H1 (cell line): ENCODE results near the gene PSMC3IP. TPM values are rescaled to one million over a fixed set of nuclear protein-coding genes. Genes with fewer than 3 reads are reported as not detected.

Experiments used
- CTCF ChIA-PET: fragments of 300-600 bp; sonication (Branson Sonifier 250); formaldehyde crosslinking; loops from one replicate; lab custom pipeline; 2021; ENCODE audit not compliant: partially characterized antibody; lab: Charles Lee
- POLR2A ChIA-PET: fragments of 300-600 bp; sonication (Branson Sonifier 250); formaldehyde crosslinking; loops from one replicate; lab custom pipeline; 2021; ENCODE audit warnings: inconsistent platforms; ENCODE audit not compliant: partially characterized antibody; lab: Charles Lee
- DNase-seq, 2 experiments: peaks; one replicate each; pipeline versions ENCODE4 v3.0.0 to v3.0.0-alpha.2; 2010 to 2022; ENCODE audit warnings: low spot score in 2 of 2, low read depth in 1 of 2, mixed read lengths in 1 of 2
- FAIRE-seq: peaks from 2 replicates; lab custom pipeline; 2011; peaks lifted over from hg19 to GRCh38; lab: Jason Lieb, UNC
- H2AFZ ChIP-seq: 2 replicates; pipeline ENCODE4 v1.8.1; 2012; ENCODE audit warnings: low read length, inconsistent platforms
- H2AK5ac ChIP-seq: 2 replicates; pipeline ENCODE4 v1.6.1; 2013; ENCODE audit warnings: low read depth, low read length
- H2BK120ac ChIP-seq: replicated peaks from 2 replicates; pipeline ENCODE3; 2013; ENCODE audit warnings: low read depth, low read length, inconsistent platforms
- H2BK12ac ChIP-seq: 2 replicates; pipeline ENCODE4 v1.6.1; 2013; ENCODE audit warnings: low read depth, low read length
- H2BK15ac ChIP-seq: 2 replicates; pipeline ENCODE4 v1.6.1; 2013; ENCODE audit warnings: low read length
- H2BK20ac ChIP-seq: 2 replicates; pipeline ENCODE4 v1.6.1; 2013; ENCODE audit warnings: low read length
- H2BK5ac ChIP-seq: 2 replicates; pipeline ENCODE4 v1.6.1; 2013; ENCODE audit warnings: low read depth, low read length
- H3K14ac ChIP-seq: 2 replicates; pipeline ENCODE4 v1.6.1; 2013; ENCODE audit warnings: inconsistent platforms; ENCODE audit not compliant: insufficient read length
- H3K18ac ChIP-seq: 2 replicates; pipeline ENCODE4 v1.6.1; 2013; ENCODE audit warnings: low read length; ENCODE audit errors: extremely low read depth
- H3K23ac ChIP-seq: 2 replicates; pipeline ENCODE4 v1.6.1; 2013; ENCODE audit warnings: inconsistent platforms; ENCODE audit not compliant: insufficient read length
- H3K23me2 ChIP-seq: 2 replicates; pipeline ENCODE4 v1.6.1; 2013; ENCODE audit warnings: low read depth, low read length
- H3K27ac ChIP-seq: 2 replicates; pipeline ENCODE4 v1.6.1; 2011; ENCODE audit warnings: low read depth, low read length, inconsistent platforms
- H3K27me3 ChIP-seq, 4 experiments: replicated peaks in 1 of 4; 1 replicate in 1 of 4; 2 replicates in 3 of 4; pipeline versions ENCODE4 v1.6.1 to v1.8.1; 2011 to 2013; ENCODE audit warnings: low read length in 3 of 4, mild to moderate bottlenecking in 3 of 4, inconsistent platforms in 2 of 4, mixed read lengths in 2 of 4, moderate library complexity in 1 of 4; ENCODE audit not compliant: control insufficient read depth in 3 of 4, insufficient read depth in 3 of 4; ENCODE audit errors: extremely low read depth in 1 of 4
- H3K36me3 ChIP-seq, 4 experiments: 2 replicates each; pipeline versions ENCODE4 v1.6.1 to v1.8.1; 2011 to 2013; ENCODE audit warnings: mild to moderate bottlenecking in 4 of 4, low read length in 3 of 4, moderate library complexity in 2 of 4, control low read depth in 1 of 4, inconsistent platforms in 1 of 4; ENCODE audit not compliant: insufficient read depth in 4 of 4, control insufficient read depth in 2 of 4
- H3K4ac ChIP-seq: replicated peaks from 2 replicates; pipeline ENCODE3; 2013; ENCODE audit warnings: low read length, low read depth, mixed read lengths, inconsistent platforms; ENCODE audit not compliant: insufficient read length
- H3K4me1 ChIP-seq, 4 experiments: replicated peaks in 1 of 4; 1 replicate in 1 of 4; 2 replicates in 3 of 4; pipeline versions ENCODE4 v1.6.1 to v1.8.1; 2011 to 2013; ENCODE audit warnings: low read length in 3 of 4, inconsistent platforms in 2 of 4, mixed read lengths in 1 of 4; ENCODE audit not compliant: insufficient read depth in 4 of 4, control insufficient read depth in 3 of 4
- H3K4me2 ChIP-seq, 2 experiments: 2 replicates each; pipeline versions ENCODE4 v1.6.1 to v1.8.1; 2011 to 2013; ENCODE audit warnings: low read depth in 2 of 2, low read length in 2 of 2, control low read depth in 1 of 2, inconsistent platforms in 1 of 2, mild to moderate bottlenecking in 1 of 2; ENCODE audit not compliant: insufficient read depth in 1 of 2
- H3K4me3 ChIP-seq, 4 experiments: fragments of 200-600, 300-600 bp in 1 of 4; sonication (generic), shearing (Covaris generic), sonication (Bioruptor Twin) in 1 of 4; 2 replicates each; pipeline versions ENCODE4 v1.5.1 to v1.8.1; 2011 to 2016; ENCODE audit warnings: low read length in 4 of 4, low read depth in 3 of 4, control low read depth in 2 of 4, inconsistent platforms in 2 of 4, mild to moderate bottlenecking in 2 of 4, mixed read lengths in 1 of 4, moderate library complexity in 1 of 4; ENCODE audit not compliant: insufficient read depth in 2 of 4; ENCODE audit errors: extremely low read depth in 1 of 4
- H3K56ac ChIP-seq: replicated peaks from 2 replicates; pipeline ENCODE3; 2013; ENCODE audit warnings: low read depth, mild to moderate bottlenecking, mixed read lengths, low read length, inconsistent platforms; ENCODE audit not compliant: insufficient read length
- H3K79me1 ChIP-seq: 2 replicates; pipeline ENCODE4 v1.6.1; 2013; ENCODE audit warnings: low read depth, low read length, control low read depth
- H3K79me2 ChIP-seq, 2 experiments: 2 replicates each; pipeline versions ENCODE4 v1.6.1 to v1.8.1; 2012 to 2013; ENCODE audit warnings: low read length in 2 of 2, mild to moderate bottlenecking in 2 of 2, inconsistent platforms in 1 of 2; ENCODE audit not compliant: insufficient read depth in 2 of 2, control insufficient read depth in 1 of 2
- H3K9ac ChIP-seq, 4 experiments: replicated peaks in 1 of 4; 1 replicate in 1 of 4; 2 replicates in 3 of 4; pipeline versions ENCODE4 v1.6.1 to v1.8.1; 2011 to 2013; ENCODE audit warnings: low read depth in 3 of 4, low read length in 3 of 4, control low read depth in 2 of 4, mild to moderate bottlenecking in 2 of 4, moderate library complexity in 2 of 4, inconsistent platforms in 1 of 4; ENCODE audit errors: extremely low read depth in 1 of 4
- H3K9me3 ChIP-seq, 2 experiments: 2 replicates each; pipeline versions ENCODE4 v1.6.1 to v1.8.1; 2012 to 2013; ENCODE audit warnings: mild to moderate bottlenecking in 2 of 2, moderate library complexity in 2 of 2, control low read depth in 1 of 2, inconsistent platforms in 1 of 2, low read depth in 1 of 2, low read length in 1 of 2, mixed read lengths in 1 of 2; ENCODE audit not compliant: insufficient read depth in 2 of 2
- H4K20me1 ChIP-seq, 2 experiments: replicated peaks in 1 of 2; 2 replicates each; pipeline versions ENCODE3 to v1.8.1; 2011 to 2013; ENCODE audit warnings: inconsistent platforms in 2 of 2, low read length in 2 of 2, mild to moderate bottlenecking in 1 of 2; ENCODE audit not compliant: insufficient read depth in 2 of 2, control insufficient read depth in 1 of 2
- H4K5ac ChIP-seq: 2 replicates; pipeline ENCODE4 v1.6.1; 2013; ENCODE audit warnings: low read length, low read depth, mixed read lengths, inconsistent platforms; ENCODE audit not compliant: insufficient read length
- H4K8ac ChIP-seq: 2 replicates; pipeline ENCODE4 v1.8.0; 2013; ENCODE audit warnings: mild to moderate bottlenecking, moderate library complexity, low read length, inconsistent platforms; ENCODE audit not compliant: insufficient read depth; ENCODE audit errors: extremely low read depth
- H4K91ac ChIP-seq: replicated peaks from 2 replicates; pipeline ENCODE3; 2013; ENCODE audit warnings: low read length, mixed read lengths, inconsistent platforms; ENCODE audit not compliant: insufficient read length
- ASH2L ChIP-seq: fragments of 200-600, 300-600 bp; sonication (generic); IDR thresholded peaks from one replicate; pipeline ENCODE4 v1.7.1; 2017; ENCODE audit warnings: low read length
- FOSL1 ChIP-seq: IDR thresholded peaks from 2 replicates; pipeline ENCODE4 v1.6.1; 2011; ENCODE audit warnings: mild to moderate bottlenecking, low read depth, low read length, moderate library complexity; ENCODE audit not compliant: insufficient read depth
- GTF2F1 ChIP-seq: IDR thresholded peaks from 2 replicates; pipeline ENCODE4 v1.6.1; 2012; ENCODE audit warnings: low read depth, low read length, improper control_type of control experiment, borderline replicate concordance
- NRF1 ChIP-seq: IDR thresholded peaks from 2 replicates; pipeline ENCODE4 v1.6.1; 2011; ENCODE audit warnings: mild to moderate bottlenecking, low read depth, low read length, improper control_type of control experiment
- PHF8 ChIP-seq: fragments of 200-600 bp; sonication (generic); conservative IDR thresholded peaks from 2 replicates; pipeline ENCODE4 v1.7.1; 2012; ENCODE audit warnings: low read depth, mild to moderate bottlenecking, inconsistent platforms, low read length, moderate library complexity
- RBBP5 ChIP-seq: IDR thresholded peaks from 2 replicates; pipeline ENCODE4 v1.7.1; 2012; ENCODE audit warnings: low read depth, mild to moderate bottlenecking, inconsistent platforms, low read length, moderate library complexity, borderline replicate concordance
- RFX5 ChIP-seq: IDR thresholded peaks from 2 replicates; pipeline ENCODE4 v1.6.1; 2011; ENCODE audit warnings: low read depth, low read length, improper control_type of control experiment, borderline replicate concordance
- SP4 ChIP-seq: IDR thresholded peaks from 2 replicates; pipeline ENCODE4 v1.6.1; 2012; ENCODE audit warnings: low read length, inconsistent platforms
- SRF ChIP-seq: IDR thresholded peaks from 2 replicates; pipeline ENCODE4 v1.6.1; 2011; ENCODE audit warnings: mild to moderate bottlenecking, low read depth, low read length, moderate library complexity
- TAF1 ChIP-seq: IDR thresholded peaks from 2 replicates; pipeline ENCODE4 v1.6.1; 2011; ENCODE audit warnings: mild to moderate bottlenecking, low read depth, low read length
- TCF12 ChIP-seq: IDR thresholded peaks from 2 replicates; pipeline ENCODE4 v1.6.1; 2011; ENCODE audit warnings: low read depth, mild to moderate bottlenecking, low read length
- WGBS, 2 experiments: shearing (Covaris generic) in 1 of 2; methylation state at CpG; one replicate each; pipeline versions ENCODE4 v1.1.6 to v1.1.7; 2013 to 2015; ENCODE audit warnings: low lambda C conversion rate in 2 of 2, mixed read lengths in 2 of 2, inconsistent platforms in 1 of 2, low coverage in 1 of 2, missing lambda C conversion rate in 1 of 2; ENCODE audit not compliant: insufficient replicate concordance in 2 of 2, insufficient coverage in 1 of 2, insufficient read length in 1 of 2; ENCODE audit errors: extremely low coverage in 1 of 2, missing lambda C conversion rate in 1 of 2; 5-methylcytosine and 5-hydroxymethylcytosine counted together
- polyA plus RNA-seq, 7 experiments: library from polyadenylated mRNA; depleted of rRNA in 3 of 7; stranded (reverse) in 5 of 7; unstranded in 2 of 7; fragments of >200 nt in 5 of 7; fragments of 200-250 nt in 2 of 7; gene quantifications; 1 replicate in 5 of 7; 2 replicates in 1 of 7; 4 replicates in 1 of 7; pipeline versions ENCODE4 v1.2.1 to v1.2.3, GENCODE V29; 2011 to 2013; ENCODE audit warnings: missing spikeins in 2 of 7, mixed read lengths in 2 of 7
- total RNA-seq: library from RNA; stranded (reverse); fragmentation: NEBNext Ultra II Directional; extraction: Animal tissue kit (Norgen Biotek cat#: 25700); gene quantifications from 2 replicates; pipeline ENCODE4 v1.2.1, GENCODE V29; 2021
- TF ChIP-seq, protein P1 (sequence below): IDR thresholded peaks from 2 replicates; pipeline ENCODE4 v1.6.1; 2012; ENCODE audit warnings: inconsistent platforms
- TF ChIP-seq, protein P2 (sequence below): IDR thresholded peaks from 2 replicates; pipeline ENCODE4 v1.6.1; 2011; ENCODE audit warnings: low read length, improper control_type of control experiment

PSMC3IP gene
- total and polyA plus RNA-seq, 2 of the 8 experiments (the other 6 are each of a cell fraction or from before 2014, with no cell fraction given): 11.5 to 21.9 TPM

DNA sequence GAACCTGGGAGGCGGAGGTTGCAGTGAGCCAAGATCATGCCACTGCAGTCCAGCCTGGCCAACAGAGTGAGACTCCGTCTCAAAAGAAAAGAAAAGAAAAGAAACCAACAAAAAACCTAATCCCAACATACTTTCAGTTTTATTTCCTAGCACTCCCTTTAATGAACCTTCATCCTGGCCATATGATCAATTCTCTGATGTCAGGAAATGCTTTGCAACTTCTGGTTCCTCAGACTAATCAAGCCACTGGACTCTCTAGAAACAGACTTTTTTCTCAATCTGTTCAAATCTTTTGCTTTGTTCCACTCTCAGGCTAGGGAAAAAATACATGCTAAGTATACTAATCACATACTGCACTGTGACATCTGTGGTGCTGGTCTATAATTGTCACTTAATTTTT lies 13.4 kb upstream of the PSMC3IP start:
- H2AK5ac ChIP-seq: no peak overlapping the region
- peaks cover 2% of the 10 kb centered on the region; the same call in 1 of the 2 replicates for H3K79me1 ChIP-seq
- H3K4me3 ChIP-seq: no peak overlapping the region
- no peak overlapping the region for H3K27ac ChIP-seq
- CTCF ChIA-PET: interaction anchor here (1.2 to 4.3 kb wide), 2 partner anchors 9 to 13 kb away, joined by 3 to 15 read pairs; partner anchors contain the start of gene PSMC3IP
- no peak overlapping the region for H2BK5ac ChIP-seq
- H3K56ac ChIP-seq: no peak overlapping the region
- H2BK15ac ChIP-seq: no peak overlapping the region
- H3K23me2 ChIP-seq: no peaks in the 10 kb centered on the region
- H4K91ac ChIP-seq: no peak overlapping the region
- no peak overlapping the region for H3K23ac ChIP-seq
- H3K4me2 ChIP-seq: no peak overlapping the region
- H3K18ac ChIP-seq: no peak overlapping the region
- H3K9me3 ChIP-seq: no peaks in the 10 kb centered on the region
- 100% methylated on average over 2 of the region's 2 CpGs; no CpG with 5 or more reads in 1 of the 2 experiments for WGBS, 2 experiments
- H3K79me2 ChIP-seq: no peaks in the 10 kb centered on the region
- H3K9ac ChIP-seq: no peak overlapping the region; a peak in 1 of 7 replicates
- no peak overlapping the region for H4K5ac ChIP-seq
- no peak overlapping the region for H2BK20ac ChIP-seq
- no peaks in the 10 kb centered on the region for H3K4me1 ChIP-seq
- no peak overlapping the region for H2BK12ac ChIP-seq
- no peak for FAIRE-seq
- no peak for DNase-seq
- no peaks in the 10 kb centered on the region for H3K27me3 ChIP-seq
- H4K8ac ChIP-seq: no peak overlapping the region
- peaks cover 0 to 25% (median under 1%) of the 10 kb centered on the region in 4 experiments; a peak in 3 of 8 replicates for H3K36me3 ChIP-seq
- POLR2A ChIA-PET: no interaction called here
- H3K14ac ChIP-seq: no peak overlapping the region
- H3K4ac ChIP-seq: no peak overlapping the region
- no peak overlapping the region for H2BK120ac ChIP-seq
- peaks cover 0 to 2% of the 10 kb centered on the region in 2 experiments for H4K20me1 ChIP-seq
- H2AFZ ChIP-seq: no peak overlapping the region
- TF ChIP-seq SRF (no peak), GTF2F1 (no peak), RBBP5 (no peak), RFX5 (no peak), ASH2L (no peak), FOSL1 (no peak), PHF8 (no peak), NRF1 (no peak), TCF12 (no peak), TAF1 (no peak), SP4 (no peak)
- TF ChIP-seq, protein P1, sequence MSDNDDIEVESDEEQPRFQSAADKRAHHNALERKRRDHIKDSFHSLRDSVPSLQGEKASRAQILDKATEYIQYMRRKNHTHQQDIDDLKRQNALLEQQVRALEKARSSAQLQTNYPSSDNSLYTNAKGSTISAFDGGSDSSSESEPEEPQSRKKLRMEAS: no peak
- TF ChIP-seq, protein P2, sequence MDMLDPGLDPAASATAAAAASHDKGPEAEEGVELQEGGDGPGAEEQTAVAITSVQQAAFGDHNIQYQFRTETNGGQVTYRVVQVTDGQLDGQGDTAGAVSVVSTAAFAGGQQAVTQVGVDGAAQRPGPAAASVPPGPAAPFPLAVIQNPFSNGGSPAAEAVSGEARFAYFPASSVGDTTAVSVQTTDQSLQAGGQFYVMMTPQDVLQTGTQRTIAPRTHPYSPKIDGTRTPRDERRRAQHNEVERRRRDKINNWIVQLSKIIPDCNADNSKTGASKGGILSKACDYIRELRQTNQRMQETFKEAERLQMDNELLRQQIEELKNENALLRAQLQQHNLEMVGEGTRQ: no peak
